Stimulated activated CD8-positive, alpha-beta memory T cell treated with anti-CD3 and anti-CD28 coated beads, Interleukin-12 subunit alpha, Interleukin-12 subunit beta, amount 100 ng/mL, for 24 hours (primary cell): ENCODE data around the gene KRT15.

Experiments used
- DNase-seq: peaks from one replicate; pipeline ENCODE4 v3.0.0-alpha.2; 2020; ENCODE audit errors: extremely low read depth

KRT15 gene

GRCh38 chr17:41524261-41524660 lies 5.6 kb upstream of the KRT15 start:
- DNase-seq, result no peak

- DNase-seq, result no peak
Observed at GRCh38 chr17:41523787-41524186, 5.1 kb upstream of the KRT15 start.

GRCh38 chr17:41523225-41523593 lies 4.5 kb upstream of the KRT15 start:
- DNase-seq, result no peak

GRCh38 chr17:41522301-41523224 lies 3.9 kb upstream of the KRT15 start:
- DNase-seq, result no peak

GRCh38 chr17:41521574-41522261 lies 3.0 kb upstream of the KRT15 start:
- DNase-seq, result no peak

- no peak for DNase-seq
Observed at GRCh38 chr17:41520821-41521521, 2.3 kb upstream of the KRT15 start.

- DNase-seq, result no peak
Observed at GRCh38 chr17:41519501-41520224, 973 bp upstream of the KRT15 start.

- DNase-seq, result no peak
Observed at GRCh38 chr17:41518031-41518430, 659 bp downstream of the KRT15 start.

GRCh38 chr17:41516830-41517283 lies 1.8 kb downstream of the KRT15 start:
- no peak for DNase-seq

GRCh38 chr17:41516147-41516829 lies 2.4 kb downstream of the KRT15 start:
- DNase-seq, result no peak

- DNase-seq, result no peak
Observed at GRCh38 chr17:41513168-41513547, 5.5 kb downstream of the KRT15 start.

GRCh38 chr17:41512546-41513167 lies 6.0 kb downstream of the KRT15 start:
- no peak for DNase-seq

GRCh38 chr17:41511716-41512115 lies 7.0 kb downstream of the KRT15 start:
- DNase-seq, result no peak

- no peak for DNase-seq
Observed at GRCh38 chr17:41511116-41511515, 7.6 kb downstream of the KRT15 start.

GRCh38 chr17:41510251-41511065 lies 8.2 kb downstream of the KRT15 start:
- DNase-seq, result no peak

- DNase-seq, result no peak
Observed at GRCh38 chr17:41507315-41507880, 11.3 kb downstream of the KRT15 start.

GRCh38 chr17:41505809-41506767 lies 12.6 kb downstream of the KRT15 start:
- no peak for DNase-seq
